ENCODE results near the gene A3GALT2. TPM values are rescaled to one million over a fixed set of nuclear protein-coding genes. Genes with fewer than 3 reads are reported as not detected.

A3GALT2 gene
- total and polyA plus RNA-seq, 9 of the 15 experiments (the other 6 are each of a cell fraction or from before 2014, with no cell fraction given): not detected

GRCh38 chr1:33344896-33345560 is 24.1 kb upstream of the A3GALT2 start:
- in situ Hi-C loops (cut with MboI) (no loop called here), intact Hi-C loops (cut with micrococcal nuclease) (no loop called here)
- Histone ChIP-seq H4K20me1 (replicated peaks; ENCODE audit: control insufficient read depth, insufficient read depth, low read length) (peaks cover 35% of the 10 kb centered on the region), H3K4me1 (replicated peaks in 1 of 2; ENCODE audit: control insufficient read depth in 2 of 2, insufficient read depth in 2 of 2, low read length in 2 of 2) (peaks cover 28% of the 10 kb centered on the region in 2 experiments), H2AFZ (ENCODE audit: low read depth, low read length) (no peak overlapping the region), H3K9me3 (replicated peaks; ENCODE audit: control insufficient read depth, insufficient read depth, low read depth, low read length) (no peaks in the 10 kb centered on the region), H3K27me3 (ENCODE audit: control insufficient read depth in 2 of 2, insufficient read depth in 2 of 2, low read length in 2 of 2) (no peaks in the 10 kb centered on the region), H3K9me1 (ENCODE audit: control insufficient read depth, insufficient read depth, low read length) (peaks cover 7% of the 10 kb centered on the region), H3K36me3 (ENCODE audit: control insufficient read depth, insufficient read depth, low read length) (peaks cover 50% of the 10 kb centered on the region; the same call in 2 of the 3 replicates), H3K4me2 (ENCODE audit: insufficient read depth, low read length) (no peak overlapping the region), H3K27ac (ENCODE audit: extremely low read depth, low read depth, low read length) (no peak overlapping the region), H3K79me2 (ENCODE audit: control insufficient read depth, insufficient read depth, low read length) (peaks cover 70% of the 10 kb centered on the region), H3K9ac (ENCODE audit: insufficient read depth in 1 of 2, low read depth in 2 of 2, low read length in 2 of 2) (no peak overlapping the region), H3K4me3 (no peak overlapping the region)
- CTCF ChIA-PET (ENCODE audit: low intra/inter-chr PET ratio): no interaction called here
- 72% methylated on average over 2 of the region's 2 CpGs for WGBS (ENCODE audit: insufficient coverage, low coverage, missing lambda C conversion rate)
- DNase-seq (ENCODE audit: extremely low read depth in 1 of 4, low spot score in 3 of 4): no peak
- no peak for ATAC-seq
- no peak for FAIRE-seq
- no TSS peak for BruUV-seq (replicated peaks)
- POLR2A ChIA-PET: no interaction called here
- no peak for TF ChIP-seq MLX (CRISPR knock-in tag; conservative IDR thresholded peaks at IDR 0.05)

DNA sequence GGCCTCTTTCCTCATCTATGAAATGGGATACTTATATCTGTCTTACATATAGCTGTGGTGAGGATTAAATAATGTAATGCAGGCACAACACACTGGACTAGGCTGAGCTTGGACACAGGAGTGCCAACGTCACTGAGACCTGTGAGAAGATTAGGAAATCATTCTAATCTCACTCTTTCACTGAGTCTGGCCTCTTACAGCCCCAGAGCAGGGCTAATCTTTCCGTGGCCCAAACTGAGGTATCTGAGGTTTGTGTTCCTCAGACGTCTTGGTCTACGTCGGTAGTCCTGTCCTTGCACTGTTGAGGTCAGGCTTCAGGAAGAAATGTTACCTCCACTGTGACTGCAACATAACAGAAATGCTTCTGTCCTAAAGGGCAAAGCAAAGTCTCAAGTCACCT is 22.6 kb upstream of the A3GALT2 start:
- H3K27me3 ChIP-seq (ENCODE audit: control insufficient read depth in 2 of 2, insufficient read depth in 2 of 2, low read length in 2 of 2): no peaks in the 10 kb centered on the region
- peaks cover 46% of the 10 kb centered on the region for H4K20me1 ChIP-seq (replicated peaks; ENCODE audit: control insufficient read depth, insufficient read depth, low read length)
- ChIA-PET POLR2A (interaction anchor here (1.2 kb wide), 1 partner anchor 48 kb away, joined by 3 read pairs; no protein-coding TSS in a partner anchor), CTCF (ENCODE audit: low intra/inter-chr PET ratio) (no interaction called here)
- peaks cover 50% of the 10 kb centered on the region; the same call in 2 of the 3 replicates for H3K36me3 ChIP-seq (ENCODE audit: control insufficient read depth, insufficient read depth, low read length)
- no peak overlapping the region for H3K4me2 ChIP-seq (ENCODE audit: insufficient read depth, low read length)
- no peak overlapping the region for H3K9ac ChIP-seq (ENCODE audit: insufficient read depth in 1 of 2, low read depth in 2 of 2, low read length in 2 of 2)
- no peak overlapping the region for H2AFZ ChIP-seq (ENCODE audit: low read depth, low read length)
- H3K9me3 ChIP-seq (replicated peaks; ENCODE audit: control insufficient read depth, insufficient read depth, low read depth, low read length): no peaks in the 10 kb centered on the region
- no peak overlapping the region for H3K27ac ChIP-seq (ENCODE audit: extremely low read depth, low read depth, low read length)
- DNase-seq (ENCODE audit: extremely low read depth in 1 of 4, low spot score in 3 of 4) (peak in 1 of 4 experiments; percentile 21), FAIRE-seq (peak; percentile 64), ATAC-seq (no peak)
- H3K4me3 ChIP-seq: no peak overlapping the region
- no TSS peak for BruUV-seq (replicated peaks)
- peaks cover 74% of the 10 kb centered on the region for H3K79me2 ChIP-seq (ENCODE audit: control insufficient read depth, insufficient read depth, low read length)
- intact Hi-C loops (cut with micrococcal nuclease) (no loop called here), in situ Hi-C loops (cut with MboI) (no loop called here)
- 42% methylated on average over 5 of the region's 5 CpGs for WGBS (ENCODE audit: insufficient coverage, low coverage, missing lambda C conversion rate)
- peaks cover 13% of the 10 kb centered on the region for H3K9me1 ChIP-seq (ENCODE audit: control insufficient read depth, insufficient read depth, low read length)
- peaks cover 21 to 36% of the 10 kb centered on the region in 2 experiments for H3K4me1 ChIP-seq (replicated peaks in 1 of 2; ENCODE audit: control insufficient read depth in 2 of 2, insufficient read depth in 2 of 2, low read length in 2 of 2)
- TF ChIP-seq ZNF589 (CRISPR knock-in tag; IDR thresholded peaks at IDR 0.05; ENCODE audit: low read depth) (no peak), KHSRP (IDR thresholded peaks at IDR 0.05) (no peak), E2F3 (CRISPR knock-in tag; IDR thresholded peaks at IDR 0.05) (no peak)
- TF ChIP-seq, protein P1, sequence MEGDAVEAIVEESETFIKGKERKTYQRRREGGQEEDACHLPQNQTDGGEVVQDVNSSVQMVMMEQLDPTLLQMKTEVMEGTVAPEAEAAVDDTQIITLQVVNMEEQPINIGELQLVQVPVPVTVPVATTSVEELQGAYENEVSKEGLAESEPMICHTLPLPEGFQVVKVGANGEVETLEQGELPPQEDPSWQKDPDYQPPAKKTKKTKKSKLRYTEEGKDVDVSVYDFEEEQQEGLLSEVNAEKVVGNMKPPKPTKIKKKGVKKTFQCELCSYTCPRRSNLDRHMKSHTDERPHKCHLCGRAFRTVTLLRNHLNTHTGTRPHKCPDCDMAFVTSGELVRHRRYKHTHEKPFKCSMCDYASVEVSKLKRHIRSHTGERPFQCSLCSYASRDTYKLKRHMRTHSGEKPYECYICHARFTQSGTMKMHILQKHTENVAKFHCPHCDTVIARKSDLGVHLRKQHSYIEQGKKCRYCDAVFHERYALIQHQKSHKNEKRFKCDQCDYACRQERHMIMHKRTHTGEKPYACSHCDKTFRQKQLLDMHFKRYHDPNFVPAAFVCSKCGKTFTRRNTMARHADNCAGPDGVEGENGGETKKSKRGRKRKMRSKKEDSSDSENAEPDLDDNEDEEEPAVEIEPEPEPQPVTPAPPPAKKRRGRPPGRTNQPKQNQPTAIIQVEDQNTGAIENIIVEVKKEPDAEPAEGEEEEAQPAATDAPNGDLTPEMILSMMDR (IDR thresholded peaks at IDR 0.05 in 2 of 3, conservative IDR thresholded peaks at IDR 0.05 in 1 of 3; ENCODE audit: insufficient read depth in 2 of 3, low read depth in 1 of 3, low read length in 3 of 3): no peak
